ENCODE measurements around the gene SLC7A9. TPM values are rescaled to one million over a fixed set of nuclear protein-coding genes. Genes with fewer than 3 reads are reported as not detected.

The SLC7A9 gene
- total RNA-seq, 1 donor from 2014 or later: 0.78 TPM

DNA sequence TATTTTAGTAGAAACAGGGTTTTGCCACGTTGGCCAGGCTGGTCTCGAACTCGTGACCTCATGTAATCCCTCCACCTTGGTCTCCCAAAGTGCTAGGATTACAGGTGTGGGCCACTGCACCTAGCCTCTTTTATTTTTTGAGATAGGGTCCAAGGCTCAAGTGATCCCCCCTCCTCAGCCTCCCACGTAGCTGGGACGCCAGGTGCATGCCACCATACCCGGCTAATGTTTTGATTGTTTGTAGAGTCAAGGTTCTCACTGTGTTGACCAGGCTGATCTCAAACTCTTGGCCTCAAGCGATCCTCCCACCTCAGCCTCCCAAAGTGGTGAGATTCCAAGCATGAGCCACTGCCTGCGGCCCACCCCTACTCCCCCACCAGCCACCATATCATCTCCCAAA, 6.3 kb downstream of the SLC7A9 start:
- TF ChIP-seq, protein P1, sequence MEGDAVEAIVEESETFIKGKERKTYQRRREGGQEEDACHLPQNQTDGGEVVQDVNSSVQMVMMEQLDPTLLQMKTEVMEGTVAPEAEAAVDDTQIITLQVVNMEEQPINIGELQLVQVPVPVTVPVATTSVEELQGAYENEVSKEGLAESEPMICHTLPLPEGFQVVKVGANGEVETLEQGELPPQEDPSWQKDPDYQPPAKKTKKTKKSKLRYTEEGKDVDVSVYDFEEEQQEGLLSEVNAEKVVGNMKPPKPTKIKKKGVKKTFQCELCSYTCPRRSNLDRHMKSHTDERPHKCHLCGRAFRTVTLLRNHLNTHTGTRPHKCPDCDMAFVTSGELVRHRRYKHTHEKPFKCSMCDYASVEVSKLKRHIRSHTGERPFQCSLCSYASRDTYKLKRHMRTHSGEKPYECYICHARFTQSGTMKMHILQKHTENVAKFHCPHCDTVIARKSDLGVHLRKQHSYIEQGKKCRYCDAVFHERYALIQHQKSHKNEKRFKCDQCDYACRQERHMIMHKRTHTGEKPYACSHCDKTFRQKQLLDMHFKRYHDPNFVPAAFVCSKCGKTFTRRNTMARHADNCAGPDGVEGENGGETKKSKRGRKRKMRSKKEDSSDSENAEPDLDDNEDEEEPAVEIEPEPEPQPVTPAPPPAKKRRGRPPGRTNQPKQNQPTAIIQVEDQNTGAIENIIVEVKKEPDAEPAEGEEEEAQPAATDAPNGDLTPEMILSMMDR (IDR thresholded peaks at IDR 0.05): no peak
- Mint-ChIP-seq H3K27me3 (ENCODE audit: unreplicated experiment) (no peaks in the 10 kb centered on the region), H3K4me1 (ENCODE audit: unreplicated experiment) (no peaks in the 10 kb centered on the region), H3K4me3 (ENCODE audit: unreplicated experiment) (no peak overlapping the region), H3K36me3 (ENCODE audit: unreplicated experiment) (no peaks in the 10 kb centered on the region), H3K9me3 (ENCODE audit: unreplicated experiment) (no peaks in the 10 kb centered on the region), H3K27ac (ENCODE audit: unreplicated experiment) (no peak overlapping the region)
- no peak for DNase-seq (ENCODE audit: extremely low spot score, unreplicated experiment)

DNA sequence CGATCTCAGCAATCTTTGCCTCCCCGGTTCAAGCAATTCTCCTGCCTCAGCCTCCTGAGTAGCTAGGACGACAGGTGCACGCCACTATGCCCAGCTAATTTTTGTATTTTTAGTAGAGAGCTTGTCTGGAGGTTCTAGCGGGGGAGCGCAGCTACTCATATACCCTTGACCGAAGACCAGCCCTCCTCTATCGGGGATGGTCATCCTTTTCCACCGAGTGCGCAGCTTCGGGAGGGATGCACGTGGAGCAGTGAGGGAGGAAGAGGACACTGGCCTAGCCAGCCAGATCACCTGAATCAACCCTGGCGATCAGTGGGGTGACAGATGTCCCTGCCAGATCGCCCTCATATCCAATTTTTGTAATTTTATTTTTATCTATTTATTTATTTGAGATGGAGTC, 6.8 kb downstream of the SLC7A9 start:
- DNase-seq (ENCODE audit: extremely low spot score, unreplicated experiment): no peak
- H3K27ac Mint-ChIP-seq (ENCODE audit: unreplicated experiment): no peak overlapping the region
- H3K27me3 Mint-ChIP-seq (ENCODE audit: unreplicated experiment): no peaks in the 10 kb centered on the region
- TF ChIP-seq, protein P1 (IDR thresholded peaks at IDR 0.05): no peak
- H3K4me3 Mint-ChIP-seq (ENCODE audit: unreplicated experiment): no peak overlapping the region
- H3K4me1 Mint-ChIP-seq (ENCODE audit: unreplicated experiment): no peaks in the 10 kb centered on the region
- H3K36me3 Mint-ChIP-seq (ENCODE audit: unreplicated experiment): no peaks in the 10 kb centered on the region
- no peaks in the 10 kb centered on the region for H3K9me3 Mint-ChIP-seq (ENCODE audit: unreplicated experiment)

DNA sequence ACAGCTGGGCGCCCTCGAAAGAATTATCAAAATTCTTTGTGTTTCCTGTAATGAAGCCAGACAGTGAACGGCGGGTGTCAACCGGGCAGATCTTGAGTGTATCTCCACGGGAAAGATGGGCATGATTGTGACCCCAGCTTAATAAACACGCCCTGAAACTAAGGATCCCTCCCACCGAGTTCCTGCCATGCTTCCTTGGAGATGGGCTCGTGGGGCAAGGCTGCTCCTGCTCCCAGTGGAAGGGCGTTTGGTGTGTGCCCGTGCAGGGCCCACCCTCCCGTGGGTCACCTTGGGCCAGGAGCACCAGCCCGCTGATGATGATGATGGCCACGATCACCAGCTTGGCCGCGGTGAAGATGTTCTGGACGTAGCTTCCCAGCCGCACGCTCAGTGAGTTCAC, 7.4 kb downstream of the SLC7A9 start:
- Mint-ChIP-seq H3K36me3 (ENCODE audit: unreplicated experiment) (no peaks in the 10 kb centered on the region), H3K9me3 (ENCODE audit: unreplicated experiment) (no peaks in the 10 kb centered on the region), H3K27ac (ENCODE audit: unreplicated experiment) (no peak overlapping the region), H3K4me1 (ENCODE audit: unreplicated experiment) (no peaks in the 10 kb centered on the region), H3K27me3 (ENCODE audit: unreplicated experiment) (no peaks in the 10 kb centered on the region), H3K4me3 (ENCODE audit: unreplicated experiment) (no peak overlapping the region)
- TF ChIP-seq, protein P1 (IDR thresholded peaks at IDR 0.05): no peak
- no peak for DNase-seq (ENCODE audit: extremely low spot score, unreplicated experiment)

DNA sequence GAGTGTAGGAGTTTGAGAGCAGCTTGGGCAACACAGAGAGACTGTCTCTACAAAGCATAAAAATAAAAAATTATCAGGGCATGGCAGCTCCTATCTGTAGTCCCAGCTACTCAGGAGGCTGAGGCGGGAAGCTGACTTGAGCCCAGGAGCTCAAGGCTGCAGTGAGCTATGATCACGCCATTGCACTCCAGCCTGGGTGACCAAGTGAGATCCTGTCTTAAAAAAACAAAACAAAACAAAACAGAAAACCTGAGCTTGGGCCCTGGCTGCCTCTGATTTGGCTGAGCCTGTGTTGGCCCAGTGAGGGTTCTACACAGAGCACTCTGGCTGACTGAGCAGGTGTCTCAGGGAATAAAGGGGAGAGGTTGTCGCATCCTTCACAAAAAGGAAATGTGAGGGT, 8.0 kb downstream of the SLC7A9 start:
- Mint-ChIP-seq H3K4me1 (ENCODE audit: unreplicated experiment) (no peaks in the 10 kb centered on the region), H3K4me3 (ENCODE audit: unreplicated experiment) (no peak overlapping the region), H3K27me3 (ENCODE audit: unreplicated experiment) (no peaks in the 10 kb centered on the region), H3K9me3 (ENCODE audit: unreplicated experiment) (no peaks in the 10 kb centered on the region), H3K27ac (ENCODE audit: unreplicated experiment) (no peak overlapping the region), H3K36me3 (ENCODE audit: unreplicated experiment) (no peaks in the 10 kb centered on the region)
- DNase-seq (ENCODE audit: extremely low spot score, unreplicated experiment): no peak
- TF ChIP-seq, protein P1 (IDR thresholded peaks at IDR 0.05): no peak

DNA sequence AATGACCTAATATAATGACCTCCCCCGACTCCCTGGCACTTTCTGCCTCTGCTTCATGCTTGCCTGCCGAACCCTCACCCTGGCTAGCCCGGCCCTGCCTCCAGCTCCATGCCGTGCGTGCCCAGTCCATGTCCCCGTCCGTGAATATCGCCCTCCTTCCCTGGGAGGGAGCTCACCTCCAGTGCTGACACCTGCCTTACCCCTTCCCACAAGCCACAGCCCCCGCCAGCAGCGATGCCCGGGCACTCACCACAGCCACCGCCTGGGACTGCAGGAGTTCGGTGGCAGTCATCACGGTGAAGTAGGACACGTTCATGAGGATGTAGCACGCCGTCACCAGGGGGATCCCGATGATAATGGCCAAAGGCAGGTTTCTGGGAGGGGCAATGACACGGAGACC, 10.0 kb downstream of the SLC7A9 start:
- H3K36me3 Mint-ChIP-seq (ENCODE audit: unreplicated experiment): no peaks in the 10 kb centered on the region
- H3K4me1 Mint-ChIP-seq (ENCODE audit: unreplicated experiment): no peaks in the 10 kb centered on the region
- no peaks in the 10 kb centered on the region for H3K9me3 Mint-ChIP-seq (ENCODE audit: unreplicated experiment)
- no peak for DNase-seq (ENCODE audit: extremely low spot score, unreplicated experiment)
- TF ChIP-seq, protein P1 (IDR thresholded peaks at IDR 0.05): no peak
- no peak overlapping the region for H3K27ac Mint-ChIP-seq (ENCODE audit: unreplicated experiment)
- no peaks in the 10 kb centered on the region for H3K27me3 Mint-ChIP-seq (ENCODE audit: unreplicated experiment)
- H3K4me3 Mint-ChIP-seq (ENCODE audit: unreplicated experiment): no peak overlapping the region
